ENCODE results near the gene CSNK1G3. TPM values are rescaled to one million over a fixed set of nuclear protein-coding genes. Genes with fewer than 3 reads are reported as not detected.

The CSNK1G3 gene
- 61.8 and 74.6 TPM in 2 replicates for total RNA-seq

DNA sequence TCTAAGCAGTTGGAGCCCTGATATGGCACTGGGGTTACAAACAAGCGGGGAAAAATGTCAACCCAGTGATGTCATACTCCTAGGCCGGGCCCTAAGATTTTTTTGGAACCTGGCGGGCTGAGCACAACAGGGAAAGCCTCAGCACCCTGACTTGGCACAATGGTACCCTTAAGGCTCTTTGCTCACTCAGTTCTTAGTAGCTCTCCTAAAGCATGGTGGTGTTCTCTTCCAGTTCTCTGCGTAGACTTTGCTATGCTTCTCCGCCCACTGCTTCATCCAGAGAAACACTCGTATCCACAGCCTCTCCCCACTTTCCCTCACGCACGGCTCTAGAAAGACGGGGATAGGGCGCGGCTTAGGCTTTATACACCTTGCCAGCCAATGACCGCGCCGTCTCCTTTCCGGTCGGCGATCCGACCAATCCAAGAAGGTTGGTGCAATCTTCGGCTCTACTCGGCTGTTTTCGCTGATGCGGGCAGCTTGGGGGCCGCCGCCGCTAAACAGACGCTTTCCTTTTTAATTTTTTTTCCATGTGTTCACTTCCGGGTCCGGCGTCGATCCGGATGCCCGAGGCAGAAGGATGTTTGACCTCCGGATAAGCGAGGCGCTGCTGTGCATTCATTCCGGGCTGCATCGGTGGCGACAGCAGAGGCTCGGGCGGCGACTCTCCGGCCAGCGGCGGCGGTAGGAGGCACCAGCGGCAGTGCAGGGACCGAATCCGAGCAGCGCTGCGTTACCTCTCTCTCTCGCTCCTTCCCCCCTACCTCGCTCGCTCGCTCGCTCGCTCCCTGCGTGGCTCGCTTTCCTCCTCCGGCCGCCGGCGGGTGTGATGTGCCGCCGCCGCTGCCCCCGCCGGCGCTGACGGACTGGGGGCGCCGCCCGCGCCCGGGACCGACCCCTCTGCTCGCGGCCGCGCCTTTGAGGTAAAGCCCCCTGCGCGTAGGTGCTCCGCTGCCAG, at the start of gene CSNK1G3:
Gene CSNK1G3 (plus strand): TSS at position 530 of the 958 bp plus-strand sequence. CDS start 33,487 bp downstream, outside the sequence.

Other genes starting within 250 kb of the CSNK1G3 start
- 13.7 and 14.1 TPM in 2 replicates for gene CEP120, start 88.8 kb upstream of the CSNK1G3 start, total RNA-seq